CD14-positive monocyte (primary cell): ENCODE data around the gene ZFYVE1. TPM values are rescaled to one million over a fixed set of nuclear protein-coding genes. Genes with fewer than 3 reads are reported as not detected.
"Not testable (repeated sequence)": the region's sequence is repeated elsewhere in the genome, so short reads cannot be mapped to it uniquely, and the experiment has no call there.

Experiments
- DNase-seq, 3 donors: peaks; one replicate each; pipeline ENCODE4 v3.0.0-alpha.2; 2011 to 2022
- H2AFZ ChIP-seq: 2 replicates; pipeline ENCODE4 v1.6.0; 2012; ENCODE audit warnings: mild to moderate bottlenecking, low read depth, low read length, inconsistent platforms; ENCODE audit not compliant: insufficient read depth, poor library complexity, severe bottlenecking
- H3K27ac ChIP-seq, 2 donors: 1 replicate in 1 of 2; 2 replicates in 1 of 2; pipeline ENCODE4 v1.5.1; 2012 to 2013; ENCODE audit warnings: low read length in 2 of 2, control low read depth in 1 of 2, inconsistent platforms in 1 of 2, low read depth in 1 of 2, mild to moderate bottlenecking in 1 of 2
- H3K27me3 ChIP-seq, 2 donors: one replicate each; pipeline versions ENCODE4 v1.6.0 to v1.6.1; 2011 to 2013; ENCODE audit warnings: low read length in 2 of 2; ENCODE audit not compliant: control insufficient read depth in 2 of 2, insufficient read depth in 2 of 2
- H3K36me3 ChIP-seq, 2 donors: replicated peaks in 1 of 2; 1 replicate in 1 of 2; 2 replicates in 1 of 2; pipeline versions ENCODE4 v1.5.1 to v1.6.1; 2012 to 2013; ENCODE audit warnings: low read length in 2 of 2, control low read depth in 1 of 2, inconsistent platforms in 1 of 2, mild to moderate bottlenecking in 1 of 2; ENCODE audit not compliant: insufficient read depth in 2 of 2, control insufficient read depth in 1 of 2
- H3K4me1 ChIP-seq, 2 donors: 1 replicate in 1 of 2; 2 replicates in 1 of 2; pipeline versions ENCODE4 v1.5.1 to v1.6.1; 2012 to 2013; ENCODE audit warnings: low read length in 2 of 2, control low read depth in 1 of 2, inconsistent platforms in 1 of 2, mild to moderate bottlenecking in 1 of 2, moderate library complexity in 1 of 2; ENCODE audit not compliant: insufficient read depth in 2 of 2, control insufficient read depth in 1 of 2
- H3K4me2 ChIP-seq: replicated peaks from 2 replicates; pipeline ENCODE3; 2012; ENCODE audit warnings: low read length, moderate library complexity, mild to moderate bottlenecking; ENCODE audit not compliant: poor library complexity, severe bottlenecking; ENCODE audit errors: extremely low read depth
- H3K4me3 ChIP-seq, 3 experiments: fragments of 200-600 bp in 1 of 3; sonication (generic) in 1 of 3; replicated peaks in 1 of 3; 1 replicate in 2 of 3; 2 replicates in 1 of 3; pipeline ENCODE4 v1.5.1; 2011 to 2013; ENCODE audit warnings: low read length in 3 of 3, mild to moderate bottlenecking in 3 of 3, control low read depth in 2 of 3, low read depth in 2 of 3, inconsistent platforms in 1 of 3, moderate library complexity in 1 of 3
- H3K79me2 ChIP-seq: 2 replicates; pipeline ENCODE4 v1.6.0; 2012; ENCODE audit warnings: mild to moderate bottlenecking, control low read depth, inconsistent platforms, low read length, moderate library complexity; ENCODE audit not compliant: insufficient read depth
- H3K9ac ChIP-seq: 2 replicates; pipeline ENCODE4 v1.6.0; 2017; ENCODE audit warnings: low read length, mild to moderate bottlenecking; ENCODE audit not compliant: insufficient read depth, poor library complexity, severe bottlenecking
- H3K9me3 ChIP-seq, 2 donors: replicated peaks in 1 of 2; 1 replicate in 1 of 2; 2 replicates in 1 of 2; pipeline versions ENCODE4 v1.5.1 to v1.6.1; 2012 to 2013; ENCODE audit warnings: low read length in 2 of 2, control low read depth in 1 of 2; ENCODE audit not compliant: control insufficient read depth in 1 of 2, insufficient read depth in 1 of 2
- H4K20me1 ChIP-seq: 2 replicates; pipeline ENCODE4 v1.6.0; 2012; ENCODE audit warnings: mild to moderate bottlenecking, low read length, control low read depth, moderate library complexity; ENCODE audit not compliant: insufficient read depth
- H3K27ac Mint-ChIP-seq, 7 donors: one replicate each; pipeline ENCODE4 v1.8.0; 2020; ENCODE audit warnings: mild to moderate bottlenecking in 7 of 7, mixed read lengths in 7 of 7, moderate library complexity in 6 of 7, inconsistent platforms in 2 of 7
- H3K27me3 Mint-ChIP-seq, 3 donors: one replicate each; pipeline ENCODE4 v1.8.0; 2021 to 2022; ENCODE audit warnings: low read depth in 3 of 3, mild to moderate bottlenecking in 3 of 3, mixed read lengths in 3 of 3, moderate library complexity in 3 of 3, inconsistent platforms in 1 of 3
- H3K36me3 Mint-ChIP-seq, 2 donors: one replicate each; pipeline ENCODE4 v1.8.0; 2020; ENCODE audit warnings: mixed read lengths in 2 of 2, inconsistent platforms in 1 of 2, mild to moderate bottlenecking in 1 of 2
- H3K4me1 Mint-ChIP-seq: one replicate; pipeline ENCODE4 v1.8.0; 2020; ENCODE audit warnings: mild to moderate bottlenecking, mixed read lengths
- H3K4me3 Mint-ChIP-seq, 2 donors: one replicate each; pipeline ENCODE4 v1.8.0; 2020; ENCODE audit warnings: mild to moderate bottlenecking in 2 of 2, mixed read lengths in 2 of 2, moderate library complexity in 1 of 2
- H3K9me3 Mint-ChIP-seq, 7 donors: one replicate each; pipeline ENCODE4 v1.8.0; 2020 to 2022; ENCODE audit warnings: mixed read lengths in 7 of 7, mild to moderate bottlenecking in 6 of 7, moderate library complexity in 6 of 7, inconsistent platforms in 2 of 7
- CTCF ChIP-seq: fragments of 200-600 bp; IDR thresholded peaks from one replicate; pipeline ENCODE4 v1.8.0; 2022; ENCODE audit warnings: antibody characterized with exemption, mild to moderate bottlenecking
- WGBS: methylation state at CpG from one replicate; pipeline ENCODE4 v1.1.5; 2013; ENCODE audit warnings: missing lambda C conversion rate; ENCODE audit not compliant: insufficient coverage; 5-methylcytosine and 5-hydroxymethylcytosine counted together
- intact Hi-C, 2 donors: fragments of 100-400 bp; cut with micrococcal nuclease; formaldehyde crosslinking; loops; one replicate each; pipeline versions ENCODE4 v1.15.0 to v1.15.1; 2023
- polyA plus RNA-seq, 3 donors: library from polyadenylated mRNA; depleted of rRNA in 1 of 3; unstranded in 2 of 3; stranded (reverse) in 1 of 3; fragments of 300-500 nt in 2 of 3; fragments of >200 nt in 1 of 3; fragmentation: Illumina TruSeq in 2 of 3; gene quantifications; 1 replicate in 2 of 3; 2 replicates in 1 of 3; pipeline ENCODE4 v1.2.3, GENCODE V29; 2012 to 2021

The ZFYVE1 gene
- polyA plus RNA-seq, 3 donors = 4.9 to 18.6 (median 5.3) TPM

GRCh38 chr14:72961579-72962335 lies 65.1 kb downstream of the ZFYVE1 start:
- Histone ChIP-seq H2AFZ (no peak overlapping the region), H3K27me3 (no peaks in the 10 kb centered on the region), H3K36me3 (peaks cover 0 to 3% of the 10 kb centered on the region in 2 donors), H3K9ac (no peak overlapping the region), H3K4me2 (no peak overlapping the region), H3K4me3 (no peak overlapping the region), H3K4me1 (no peaks in the 10 kb centered on the region), H3K79me2 (no peaks in the 10 kb centered on the region), H3K9me3 (no peaks in the 10 kb centered on the region), H4K20me1 (no peaks in the 10 kb centered on the region), H3K27ac (no peak overlapping the region)
- Mint-ChIP-seq H3K36me3 (peaks cover 17 to 18% of the 10 kb centered on the region in 2 donors), H3K27me3 (peaks cover 0 to 2% (median 0%) of the 10 kb centered on the region in 3 donors), H3K27ac (no peak overlapping the region), H3K4me3 (no peak overlapping the region), H3K4me1 (peaks cover 4% of the 10 kb centered on the region), H3K9me3 (no peaks in the 10 kb centered on the region)
- WGBS = no CpG with 5 or more reads among the region's 10 CpGs
- intact Hi-C loops = no loop called here
- TF ChIP-seq CTCF = no peak
- no peak for DNase-seq

GRCh38 chr14:72961016-72961415 lies 65.9 kb downstream of the ZFYVE1 start:
- H3K4me3 ChIP-seq, H3K9ac ChIP-seq, DNase-seq, H3K9me3 ChIP-seq, H3K4me2 ChIP-seq, H2AFZ ChIP-seq, H3K4me1 Mint-ChIP-seq, H3K36me3 ChIP-seq, intact Hi-C loops, H3K4me3 Mint-ChIP-seq, H3K27ac ChIP-seq, H3K9me3 Mint-ChIP-seq, H3K4me1 ChIP-seq, H3K27me3 ChIP-seq, H3K27ac Mint-ChIP-seq, H3K27me3 Mint-ChIP-seq, H3K79me2 ChIP-seq, H4K20me1 ChIP-seq: not testable (repeated sequence)
- H3K36me3 Mint-ChIP-seq = peaks cover 24 to 25% of the 10 kb centered on the region in 2 donors
- WGBS = no CpG with 5 or more reads among the region's 4 CpGs
